ENCODE data around the gene ZNF384. TPM values are rescaled to one million over a fixed set of nuclear protein-coding genes. Genes with fewer than 3 reads are reported as not detected.

Gene ZNF384
- total RNA-seq, 1 experiment from 2014 or later, result 88.0 TPM

DNA sequence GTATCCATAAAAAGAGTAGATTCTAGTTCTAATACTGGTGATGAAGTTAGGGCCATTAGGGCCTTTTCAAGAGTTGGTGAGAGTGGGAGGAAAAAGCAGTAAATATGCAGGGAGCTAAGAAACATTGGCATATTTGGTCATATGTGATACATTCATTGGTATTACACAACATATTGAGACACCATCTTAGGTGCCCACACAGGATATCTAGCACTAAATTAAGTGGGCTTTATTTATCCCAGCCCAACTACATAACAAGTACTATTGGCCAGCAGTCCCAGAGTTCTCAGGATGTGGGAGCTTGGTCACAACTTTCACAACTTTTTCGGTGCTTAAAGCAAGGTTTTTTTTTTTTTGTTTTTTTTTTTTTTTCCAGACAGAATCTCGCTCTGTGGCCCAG lies 24.3 kb downstream of the ZNF384 start:
- Histone ChIP-seq H3K23ac (ENCODE audit: insufficient read length, low read depth, low read length) (no peak overlapping the region), H3K4me2 (ENCODE audit: insufficient read depth, insufficient read length, low read length) (no peak overlapping the region), H2BK20ac (ENCODE audit: low read depth, low read length, poor library complexity, severe bottlenecking) (no peak overlapping the region), H3K23me2 (ENCODE audit: insufficient read length, low read depth, low read length, poor library complexity, severe bottlenecking) (peaks cover 4% of the 10 kb centered on the region), H2BK120ac (ENCODE audit: low read depth, low read length, poor library complexity, severe bottlenecking) (no peak overlapping the region), H3K18ac (ENCODE audit: insufficient read length, low read depth, low read length) (no peak overlapping the region), H3K79me2 (ENCODE audit: insufficient read depth, low read length) (no peaks in the 10 kb centered on the region), H2AFZ (ENCODE audit: low read length) (no peak overlapping the region), H3K79me1 (ENCODE audit: insufficient read depth, low read depth, low read length, poor library complexity, severe bottlenecking) (no peaks in the 10 kb centered on the region), H3K9ac (ENCODE audit: extremely low read depth, insufficient read length, low read length) (no peak overlapping the region), H3K56ac (ENCODE audit: insufficient read length, low read depth, low read length) (no peak overlapping the region), H3T11ph (ENCODE audit: low read length) (no peak overlapping the region), H3K27me3 (ENCODE audit: insufficient read depth, low read length) (no peaks in the 10 kb centered on the region), H2AK5ac (ENCODE audit: insufficient read length, low read length) (no peak overlapping the region), H2BK5ac (ENCODE audit: insufficient read length, low read length) (no peak overlapping the region), H3K14ac (ENCODE audit: insufficient read depth, low read length) (no peak overlapping the region), H4K91ac (ENCODE audit: insufficient read length, low read depth, low read length) (no peak overlapping the region), H3K4ac (ENCODE audit: low read depth, low read length) (no peak overlapping the region), H3K27ac (ENCODE audit: insufficient read length, low read depth, low read length) (no peak overlapping the region), H2BK15ac (ENCODE audit: low read depth, low read length) (no peak overlapping the region), H4K20me1 (ENCODE audit: control insufficient read depth, insufficient read depth, insufficient read length) (no peaks in the 10 kb centered on the region), H4K8ac (replicated peaks; ENCODE audit: insufficient read length, low read depth, low read length) (no peak overlapping the region), H2BK12ac (ENCODE audit: insufficient read length, low read depth, low read length) (no peak overlapping the region), H3K4me1 (ENCODE audit: insufficient read depth, low read length) (no peaks in the 10 kb centered on the region), H3K9me3 (ENCODE audit: control insufficient read depth, low read depth, low read length) (no peaks in the 10 kb centered on the region), H4K5ac (ENCODE audit: insufficient read length, low read depth, low read length) (no peak overlapping the region)
- TF ChIP-seq, protein P1, sequence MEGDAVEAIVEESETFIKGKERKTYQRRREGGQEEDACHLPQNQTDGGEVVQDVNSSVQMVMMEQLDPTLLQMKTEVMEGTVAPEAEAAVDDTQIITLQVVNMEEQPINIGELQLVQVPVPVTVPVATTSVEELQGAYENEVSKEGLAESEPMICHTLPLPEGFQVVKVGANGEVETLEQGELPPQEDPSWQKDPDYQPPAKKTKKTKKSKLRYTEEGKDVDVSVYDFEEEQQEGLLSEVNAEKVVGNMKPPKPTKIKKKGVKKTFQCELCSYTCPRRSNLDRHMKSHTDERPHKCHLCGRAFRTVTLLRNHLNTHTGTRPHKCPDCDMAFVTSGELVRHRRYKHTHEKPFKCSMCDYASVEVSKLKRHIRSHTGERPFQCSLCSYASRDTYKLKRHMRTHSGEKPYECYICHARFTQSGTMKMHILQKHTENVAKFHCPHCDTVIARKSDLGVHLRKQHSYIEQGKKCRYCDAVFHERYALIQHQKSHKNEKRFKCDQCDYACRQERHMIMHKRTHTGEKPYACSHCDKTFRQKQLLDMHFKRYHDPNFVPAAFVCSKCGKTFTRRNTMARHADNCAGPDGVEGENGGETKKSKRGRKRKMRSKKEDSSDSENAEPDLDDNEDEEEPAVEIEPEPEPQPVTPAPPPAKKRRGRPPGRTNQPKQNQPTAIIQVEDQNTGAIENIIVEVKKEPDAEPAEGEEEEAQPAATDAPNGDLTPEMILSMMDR (conservative IDR thresholded peaks at IDR 0.05), result no peak
- Mint-ChIP-seq H3K27ac (no peak overlapping the region), H3K4me3 (no peak overlapping the region), H3K27me3 (ENCODE audit: low read depth) (no peaks in the 10 kb centered on the region; the same call in 1 of the 2 replicates), H3K36me3 (ENCODE audit: insufficient read depth in 1 of 3, low read depth in 3 of 3) (peaks cover 19 to 39% (median 24%) of the 10 kb centered on the region in 3 experiments), H3K4me1 (peaks cover 10% of the 10 kb centered on the region in 2 experiments), H3K9me3 (no peaks in the 10 kb centered on the region)
- WGBS (ENCODE audit: extremely low coverage, insufficient read length, low lambda C conversion rate), result no CpG with 5 or more reads among the region's 2 CpGs
- DNase-seq, result no peak

Measured in H9 (cell line).